CD4-positive, alpha-beta T cell (primary cell): ENCODE data around the gene ETFB. TPM values are rescaled to one million over a fixed set of nuclear protein-coding genes. Genes with fewer than 3 reads are reported as not detected.

Source experiments
- ATAC-seq: fragments of 200-7000 bp; cut with Tn5 transposase; one replicate; pipeline ENCODE4 v1.10.0; 2022; ENCODE audit warnings: mild to moderate bottlenecking; ENCODE audit not compliant: poor library complexity
- CTCF ChIA-PET: fragments of 350-600 bp; sonication (Branson Sonifier 250); formaldehyde crosslinking; loops from one replicate; lab custom pipeline; 2021; ENCODE audit warnings: antibody characterized with exemption, inconsistent platforms; lab: Charles Lee
- POLR2A ChIA-PET: fragments of 350-600 bp; sonication (Branson Sonifier 250); formaldehyde crosslinking; loops from one replicate; lab custom pipeline; 2021; ENCODE audit warnings: antibody characterized with exemption, inconsistent platforms; lab: Charles Lee
- DNase-seq, 14 experiments: peaks; one replicate each; pipeline ENCODE4 v3.0.0-alpha.2; 2013 to 2020; ENCODE audit warnings: mixed read lengths in 2 of 14
- H3K27ac ChIP-seq, 2 donors: one replicate each; pipeline versions ENCODE4 v1.5.1 to v1.7.0; 2013; ENCODE audit warnings: low read length in 2 of 2, low read depth in 1 of 2, mild to moderate bottlenecking in 1 of 2
- H3K27me3 ChIP-seq, 2 experiments: 1 replicate in 1 of 2; 2 replicates in 1 of 2; pipeline versions ENCODE4 v1.6.1 to v1.7.0; 2013; ENCODE audit warnings: low read length in 2 of 2, control low read depth in 1 of 2, mild to moderate bottlenecking in 1 of 2, moderate library complexity in 1 of 2; ENCODE audit not compliant: insufficient read depth in 2 of 2, control insufficient read depth in 1 of 2
- H3K36me3 ChIP-seq: one replicate; pipeline ENCODE4 v1.6.1; 2013; ENCODE audit warnings: low read length, control low read depth; ENCODE audit not compliant: insufficient read depth
- H3K4me1 ChIP-seq: one replicate; pipeline ENCODE4 v1.6.1; 2013; ENCODE audit warnings: low read length, control low read depth; ENCODE audit not compliant: insufficient read depth
- H3K4me3 ChIP-seq: one replicate; pipeline ENCODE4 v1.5.1; 2013; ENCODE audit warnings: mild to moderate bottlenecking, low read length, moderate library complexity
- H3K9me3 ChIP-seq, 2 experiments: 1 replicate in 1 of 2; 2 replicates in 1 of 2; pipeline versions ENCODE4 v1.6.1 to v1.7.0; 2013; ENCODE audit warnings: low read length in 2 of 2, mild to moderate bottlenecking in 2 of 2, control low read depth in 1 of 2, moderate library complexity in 1 of 2; ENCODE audit not compliant: control insufficient read depth in 1 of 2, insufficient read depth in 1 of 2
- H3K27ac Mint-ChIP-seq: one replicate; pipeline ENCODE4 v1.8.0; 2020; ENCODE audit warnings: mixed read lengths
- H3K27me3 Mint-ChIP-seq: one replicate; pipeline ENCODE4 v1.8.0; 2021; ENCODE audit warnings: mixed read lengths
- H3K36me3 Mint-ChIP-seq: one replicate; pipeline ENCODE4 v1.8.0; 2021; ENCODE audit warnings: low read depth, mixed read lengths
- H3K4me1 Mint-ChIP-seq: one replicate; pipeline ENCODE4 v1.8.0; 2021; ENCODE audit warnings: low read depth, mixed read lengths
- H3K4me3 Mint-ChIP-seq: one replicate; pipeline ENCODE4 v1.8.0; 2020; ENCODE audit warnings: mild to moderate bottlenecking, mixed read lengths
- H3K9me3 Mint-ChIP-seq: one replicate; pipeline ENCODE4 v1.8.0; 2020; ENCODE audit warnings: mixed read lengths
- intact Hi-C, 2 experiments: fragments of 100-400 bp; cut with DNase I in 1 of 2; cut with micrococcal nuclease in 1 of 2; formaldehyde crosslinking; loops; one replicate each; pipeline versions ENCODE4 v1.15.1 to v1.9.0; 2023 to 2025; cut with DNase I, micrococcal nuclease
- total RNA-seq, 174 experiments: library from RNA in 2 of 174; stranded (reverse) in 2 of 174; gene quantifications; one replicate each; pipeline ENCODE4 v1.2.3 and lab custom pipeline; 2021 to 2026
- TF ChIP-seq, protein P1 (sequence below): fragments of 200-600 bp; IDR thresholded peaks from one replicate; pipeline ENCODE4 v1.8.0; 2022; ENCODE audit warnings: antibody characterized with exemption, mild to moderate bottlenecking

The ETFB gene
- total RNA-seq, 2 experiments from 2014 or later = 29.7 to 30.1 TPM

GRCh38 chr19:51297406-51297805 lies 68.8 kb downstream of the ETFB start:
- Mint-ChIP-seq H3K4me1 (no peaks in the 10 kb centered on the region), H3K27ac (no peak overlapping the region), H3K27me3 (peaks cover 33% of the 10 kb centered on the region), H3K9me3 (peaks cover 3% of the 10 kb centered on the region), H3K36me3 (no peaks in the 10 kb centered on the region), H3K4me3 (no peak overlapping the region)
- peaks cover 0 to 3% of the 10 kb centered on the region in 2 experiments for H3K9me3 ChIP-seq
- TF ChIP-seq, protein P1, sequence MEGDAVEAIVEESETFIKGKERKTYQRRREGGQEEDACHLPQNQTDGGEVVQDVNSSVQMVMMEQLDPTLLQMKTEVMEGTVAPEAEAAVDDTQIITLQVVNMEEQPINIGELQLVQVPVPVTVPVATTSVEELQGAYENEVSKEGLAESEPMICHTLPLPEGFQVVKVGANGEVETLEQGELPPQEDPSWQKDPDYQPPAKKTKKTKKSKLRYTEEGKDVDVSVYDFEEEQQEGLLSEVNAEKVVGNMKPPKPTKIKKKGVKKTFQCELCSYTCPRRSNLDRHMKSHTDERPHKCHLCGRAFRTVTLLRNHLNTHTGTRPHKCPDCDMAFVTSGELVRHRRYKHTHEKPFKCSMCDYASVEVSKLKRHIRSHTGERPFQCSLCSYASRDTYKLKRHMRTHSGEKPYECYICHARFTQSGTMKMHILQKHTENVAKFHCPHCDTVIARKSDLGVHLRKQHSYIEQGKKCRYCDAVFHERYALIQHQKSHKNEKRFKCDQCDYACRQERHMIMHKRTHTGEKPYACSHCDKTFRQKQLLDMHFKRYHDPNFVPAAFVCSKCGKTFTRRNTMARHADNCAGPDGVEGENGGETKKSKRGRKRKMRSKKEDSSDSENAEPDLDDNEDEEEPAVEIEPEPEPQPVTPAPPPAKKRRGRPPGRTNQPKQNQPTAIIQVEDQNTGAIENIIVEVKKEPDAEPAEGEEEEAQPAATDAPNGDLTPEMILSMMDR = no peak
- no peak overlapping the region for H3K4me3 ChIP-seq
- intact Hi-C loops = no loop called here
- H3K4me1 ChIP-seq = no peaks in the 10 kb centered on the region
- H3K36me3 ChIP-seq = no peaks in the 10 kb centered on the region
- H3K27me3 ChIP-seq = peaks cover 2 to 18% of the 10 kb centered on the region in 2 experiments
- no peak overlapping the region for H3K27ac ChIP-seq
- DNase-seq (no peak), ATAC-seq (no peak)
- POLR2A ChIA-PET = no interaction called here
- CTCF ChIA-PET = no interaction called here

DNA sequence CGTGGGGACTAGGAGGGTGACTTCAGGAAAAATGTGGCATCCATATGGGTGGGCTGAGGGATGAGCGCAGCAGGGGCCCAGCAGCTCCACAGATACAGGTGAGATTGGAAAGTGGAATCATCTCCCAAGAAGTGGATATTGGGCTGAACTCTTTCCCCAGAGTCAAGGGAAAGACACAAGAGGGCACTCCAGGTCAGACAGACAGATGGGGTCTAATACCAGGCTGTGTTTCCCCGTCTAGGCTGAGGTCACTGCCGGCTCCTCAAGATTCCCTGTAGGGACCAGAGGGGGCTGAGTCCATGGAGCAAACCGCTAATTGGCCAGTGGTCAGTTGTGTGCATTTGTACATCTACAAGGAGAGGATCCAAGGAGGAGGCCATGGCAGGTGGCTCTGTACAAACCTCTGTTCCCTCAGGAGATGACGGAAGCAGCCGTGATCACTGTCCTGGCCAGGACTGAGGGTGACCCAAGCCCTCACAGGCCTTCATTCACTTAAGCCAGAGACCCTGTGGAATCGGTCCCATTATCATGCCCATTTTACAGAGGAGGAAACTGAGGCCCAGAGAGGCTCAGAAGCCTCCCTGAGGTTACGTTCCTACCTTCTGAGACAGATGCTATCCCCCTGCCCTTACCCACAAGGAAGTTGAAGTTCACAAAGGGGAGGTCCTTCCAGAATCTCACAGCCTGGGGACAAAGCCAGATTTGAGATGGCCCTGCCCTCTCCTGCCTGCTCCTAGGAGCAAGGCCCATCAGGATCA lies 69.7 kb downstream of the ETFB start:
- Mint-ChIP-seq H3K4me1 (no peaks in the 10 kb centered on the region), H3K27me3 (peaks cover 39% of the 10 kb centered on the region), H3K4me3 (no peak overlapping the region), H3K36me3 (no peaks in the 10 kb centered on the region), H3K9me3 (peaks cover 1% of the 10 kb centered on the region), H3K27ac (no peak overlapping the region)
- ATAC-seq (no peak), DNase-seq (no peak)
- no peak overlapping the region for H3K27ac ChIP-seq
- TF ChIP-seq, protein P1 = no peak
- no peaks in the 10 kb centered on the region for H3K4me1 ChIP-seq
- no peaks in the 10 kb centered on the region for H3K36me3 ChIP-seq
- POLR2A ChIA-PET = no interaction called here
- intact Hi-C loops = no loop called here
- peaks cover 2 to 21% of the 10 kb centered on the region in 2 experiments for H3K27me3 ChIP-seq
- no peaks in the 10 kb centered on the region for H3K9me3 ChIP-seq
- CTCF ChIA-PET = no interaction called here
- no peak overlapping the region for H3K4me3 ChIP-seq

DNA sequence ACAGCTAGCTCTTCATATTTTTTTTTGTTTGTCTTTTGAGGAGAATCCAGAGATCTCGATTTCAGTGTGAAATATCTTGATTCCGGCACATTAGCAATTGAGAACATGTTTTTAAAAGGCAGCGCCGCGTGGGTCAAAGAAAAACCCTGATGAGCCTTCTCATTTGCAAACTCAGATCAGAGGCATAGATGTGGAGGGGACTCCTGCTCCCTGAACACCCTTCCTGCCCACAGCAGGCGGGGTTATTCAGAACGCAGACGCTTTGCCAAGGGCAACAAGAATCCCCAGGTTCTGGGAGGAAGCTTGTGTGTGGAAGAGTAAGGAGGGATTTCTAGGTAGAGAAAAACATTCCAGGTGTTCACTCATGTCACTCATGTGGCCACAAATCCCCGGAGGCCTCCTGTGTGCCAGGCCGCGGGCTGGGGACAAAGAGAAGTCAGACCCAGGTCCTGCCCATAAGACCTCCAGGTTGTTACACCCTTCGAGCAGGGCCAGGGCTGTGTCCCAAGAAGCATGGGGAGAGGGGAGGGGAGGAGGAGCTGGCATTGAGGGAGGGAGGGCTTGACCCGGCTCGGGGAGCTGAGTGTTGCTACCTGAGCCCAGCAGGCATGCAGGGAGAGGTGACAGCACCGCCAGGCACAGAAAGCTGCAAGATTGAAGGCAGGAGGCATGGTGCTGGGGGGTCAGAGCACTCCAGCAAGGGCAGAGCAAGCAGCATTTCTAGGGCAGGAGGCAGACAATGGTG lies 70.6 kb downstream of the ETFB start:
- DNase-seq (no peak), ATAC-seq (no peak)
- intact Hi-C loops = no loop called here
- no peak overlapping the region for H3K27ac Mint-ChIP-seq
- H3K27me3 ChIP-seq = peaks cover 2 to 21% of the 10 kb centered on the region in 2 experiments
- H3K36me3 ChIP-seq = no peaks in the 10 kb centered on the region
- no peak overlapping the region for H3K27ac ChIP-seq
- H3K9me3 ChIP-seq = no peaks in the 10 kb centered on the region
- ChIA-PET CTCF (no interaction called here), POLR2A (no interaction called here)
- no peaks in the 10 kb centered on the region for H3K4me1 ChIP-seq
- no peak overlapping the region for H3K4me3 Mint-ChIP-seq
- TF ChIP-seq, protein P1 = no peak
- no peak overlapping the region for H3K4me3 ChIP-seq
- H3K27me3 Mint-ChIP-seq = peaks cover 37% of the 10 kb centered on the region
- H3K9me3 Mint-ChIP-seq = no peaks in the 10 kb centered on the region
- H3K36me3 Mint-ChIP-seq = no peaks in the 10 kb centered on the region
- no peaks in the 10 kb centered on the region for H3K4me1 Mint-ChIP-seq

Other genes starting within 250 kb of the ETFB start
- gene SIGLEC9, start 241.5 kb downstream of the ETFB start, total RNA-seq = under 1 TPM; 0.36 to 0.59 TPM
- under 1 TPM in 1 of 2 experiments, not detected in 1; 0.20 TPM for gene SIGLEC7, start 224.1 kb downstream of the ETFB start, total RNA-seq
- gene CD33, start 141.3 kb downstream of the ETFB start, total RNA-seq = 1 to 10 TPM in 1 of 2 experiments, under 1 TPM in 1; 0.60 to 1.7 TPM
- gene SIGLECL1, start 115.3 kb downstream of the ETFB start, total RNA-seq = not detected
- gene IGLON5, start 54.7 kb downstream of the ETFB start, total RNA-seq = not detected
- under 1 TPM; 0.11 to 0.14 TPM for gene VSIG10L, start 24.2 kb downstream of the ETFB start, total RNA-seq
- gene CLDND2, start 2.6 kb upstream of the ETFB start, total RNA-seq = under 1 TPM; 0.60 to 0.84 TPM
- gene NKG7, start 6.3 kb upstream of the ETFB start, total RNA-seq = 1 to 10 TPM; 6.2 to 7.2 TPM
- gene LIM2, start 21.6 kb upstream of the ETFB start, total RNA-seq = not detected
- not detected for gene C19orf84, start 24.2 kb upstream of the ETFB start, total RNA-seq
- under 1 TPM; 0.39 to 0.58 TPM for gene SIGLEC10, start 51.3 kb upstream of the ETFB start, total RNA-seq
- gene SIGLEC8, start 92.1 kb upstream of the ETFB start, total RNA-seq = not detected
- gene CEACAM18, start 112.2 kb upstream of the ETFB start, total RNA-seq = not detected
- not detected for gene SIGLEC12, start 135.4 kb upstream of the ETFB start, total RNA-seq
- gene SIGLEC6, start 165.3 kb upstream of the ETFB start, total RNA-seq = under 1 TPM; 0.14 to 0.36 TPM
- 1 to 10 TPM; 1.1 to 1.9 TPM for gene ZNF175, start 204.9 kb upstream of the ETFB start, total RNA-seq